NCI-H1105 (cell line): Measurements from ENCODE around the gene TCIRG1.
"Not testable (repeated sequence)": the region's sequence is repeated elsewhere in the genome, so short reads cannot be mapped to it uniquely, and the experiment has no call there.

Experiments used
- DNase-seq: peaks from one replicate; lab custom pipeline; 2025; lab: John Stamatoyannopoulos, UW

Gene TCIRG1

GRCh38 chr11:68083517-68083916 is 44.7 kb downstream of the TCIRG1 start:
- DNase-seq = no peak

GRCh38 chr11:68089679-68090078 is 50.9 kb downstream of the TCIRG1 start:
- no peak for DNase-seq

- no peak for DNase-seq
Measured at GRCh38 chr11:68090287-68090686, 51.5 kb downstream of the TCIRG1 start.

GRCh38 chr11:68090706-68091105 is 51.9 kb downstream of the TCIRG1 start:
- DNase-seq = no peak

GRCh38 chr11:68092411-68092810 is 53.6 kb downstream of the TCIRG1 start:
- DNase-seq = no peak

- DNase-seq = not testable (repeated sequence)
Measured at GRCh38 chr11:68092946-68093345, 54.1 kb downstream of the TCIRG1 start.

GRCh38 chr11:68093565-68093964 is 54.7 kb downstream of the TCIRG1 start:
- DNase-seq = no peak

- no peak for DNase-seq
Measured at GRCh38 chr11:68096962-68097361, 58.1 kb downstream of the TCIRG1 start.

- DNase-seq = no peak
Measured at GRCh38 chr11:68099057-68099456, 60.2 kb downstream of the TCIRG1 start.

- DNase-seq = no peak
Measured at GRCh38 chr11:68099474-68100405, 60.9 kb downstream of the TCIRG1 start.
